Dermis blood vessel endothelial cell (primary cell): ENCODE measurements around the gene CCDC91. TPM values are rescaled to one million over a fixed set of nuclear protein-coding genes. Genes with fewer than 3 reads are reported as not detected.
"Not testable (repeated sequence)": the region's sequence is repeated elsewhere in the genome, so short reads cannot be mapped to it uniquely, and the experiment has no call there.

Source experiments
- DNase-seq: peaks from one replicate; pipeline ENCODE4 v3.0.0; 2010
- total RNA-seq: library from RNA; depleted of rRNA; stranded (reverse); fragments of >200 nt; gene quantifications from 2 replicates; pipeline ENCODE4 v1.2.3, GENCODE V29; 2014

Gene CCDC91
- total RNA-seq, 1 donor from 2014 or later: 8.3 TPM

- no peak for DNase-seq
Observed at GRCh38 chr12:28186500-28186899, 3.8 kb upstream of the CCDC91 start.

- no peak for DNase-seq
Observed at GRCh38 chr12:28189784-28190320, 404 bp upstream of the CCDC91 start.

- peak; percentile 25 for DNase-seq
Observed at GRCh38 chr12:28191051-28192048, 1.1 kb downstream of the CCDC91 start.

GRCh38 chr12:28192125-28192524 lies 1.9 kb downstream of the CCDC91 start:
- no peak for DNase-seq

- not testable (repeated sequence) for DNase-seq
Observed at GRCh38 chr12:28194621-28195020, 4.4 kb downstream of the CCDC91 start.

- not testable (repeated sequence) for DNase-seq
Observed at GRCh38 chr12:28201136-28201535, 10.9 kb downstream of the CCDC91 start.

GRCh38 chr12:28202374-28203130 lies 12.3 kb downstream of the CCDC91 start:
- no peak for DNase-seq

- no peak for DNase-seq
Observed at GRCh38 chr12:28209782-28210181, 19.5 kb downstream of the CCDC91 start.

- no peak for DNase-seq
Observed at GRCh38 chr12:28212182-28212581, 21.9 kb downstream of the CCDC91 start.

GRCh38 chr12:28215021-28215420 lies 24.8 kb downstream of the CCDC91 start:
- no peak for DNase-seq

GRCh38 chr12:28216016-28216415 lies 25.8 kb downstream of the CCDC91 start:
- no peak for DNase-seq

- DNase-seq: no peak
Observed at GRCh38 chr12:28217805-28218204, 27.5 kb downstream of the CCDC91 start.

- DNase-seq: no peak
Observed at GRCh38 chr12:28218875-28219274, 28.6 kb downstream of the CCDC91 start.

GRCh38 chr12:28219827-28220226 lies 29.6 kb downstream of the CCDC91 start:
- no peak for DNase-seq

GRCh38 chr12:28222081-28222700 lies 31.9 kb downstream of the CCDC91 start:
- DNase-seq: no peak

GRCh38 chr12:28223025-28223554 lies 32.8 kb downstream of the CCDC91 start:
- no peak for DNase-seq

- DNase-seq: no peak
Observed at GRCh38 chr12:28223858-28224257, 33.6 kb downstream of the CCDC91 start.

- no peak for DNase-seq
Observed at GRCh38 chr12:28226705-28227104, 36.4 kb downstream of the CCDC91 start.

GRCh38 chr12:28227251-28227650 lies 37.0 kb downstream of the CCDC91 start:
- DNase-seq: no peak

- DNase-seq: no peak
Observed at GRCh38 chr12:28231248-28231647, 41.0 kb downstream of the CCDC91 start.

- no peak for DNase-seq
Observed at GRCh38 chr12:28232211-28232928, 42.1 kb downstream of the CCDC91 start.

- no peak for DNase-seq
Observed at GRCh38 chr12:28234444-28234843, 44.2 kb downstream of the CCDC91 start.
